ENCODE data around the gene SH3RF3.

SH3RF3 gene

GRCh38 chr2:109385506-109385905, 256.5 kb downstream of the SH3RF3 start:
- DNase-seq = no peak

DNA sequence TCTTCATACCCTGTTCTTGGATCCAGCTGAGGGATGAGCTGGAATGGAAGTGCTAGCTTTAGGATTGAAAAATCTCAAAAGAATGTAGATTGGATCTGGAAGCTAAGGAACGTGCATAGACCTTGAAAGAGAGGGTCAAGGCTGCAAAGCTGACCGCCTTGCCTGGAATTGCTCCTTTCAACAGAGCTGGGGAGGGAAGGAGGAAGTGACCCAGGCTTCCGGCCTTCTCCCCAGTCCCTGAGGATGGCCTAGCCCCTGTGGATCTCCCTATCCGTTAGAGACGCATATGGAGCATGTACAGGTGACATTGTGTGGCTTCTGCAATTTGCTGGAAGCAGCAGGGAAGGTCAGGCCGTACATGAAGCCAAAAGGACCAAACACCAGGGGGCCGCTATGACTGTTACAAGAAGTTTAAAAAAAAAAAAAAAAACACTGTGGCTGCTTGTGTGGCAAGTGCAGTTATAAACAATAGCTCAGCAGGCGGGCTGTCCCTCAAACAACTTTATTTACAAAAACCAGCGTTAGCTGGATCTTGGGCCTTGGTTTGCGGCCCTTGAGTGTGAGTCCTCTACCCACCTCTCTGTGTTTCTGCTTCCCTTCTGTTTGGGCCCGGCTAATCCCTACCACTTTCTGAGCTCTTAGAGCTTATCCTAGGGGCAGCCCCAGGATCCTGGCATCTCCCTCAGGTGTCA, 257.1 kb downstream of the SH3RF3 start:
- DNase-seq = no peak

DNA sequence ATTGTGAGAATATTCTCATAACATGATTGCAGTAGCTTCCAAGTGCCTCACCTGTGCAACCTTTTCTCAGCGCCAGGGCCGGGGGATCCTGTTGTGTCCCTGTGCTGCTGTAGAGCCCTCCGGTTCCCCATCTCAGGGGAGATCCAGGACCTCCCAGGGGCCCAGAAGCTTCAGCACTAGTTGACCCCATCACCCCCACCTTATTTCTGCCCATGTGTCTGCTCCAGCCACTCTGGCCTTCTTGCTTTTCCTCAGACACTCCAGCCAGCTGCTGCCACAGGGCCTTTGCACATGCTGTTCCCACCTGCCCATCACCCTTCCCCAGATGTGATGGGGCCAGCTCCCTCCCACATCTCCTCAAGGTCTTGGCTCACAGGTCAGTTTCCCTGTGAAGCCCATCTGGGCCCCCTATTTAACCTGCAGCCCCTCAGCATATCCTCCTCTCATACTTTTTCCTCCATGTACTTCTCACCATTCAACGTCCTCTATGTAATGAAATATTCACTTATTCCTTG, 258.3 kb downstream of the SH3RF3 start:
- DNase-seq = no peak

GRCh38 chr2:109387778-109388469, 258.9 kb downstream of the SH3RF3 start:
- no peak for DNase-seq

DNA sequence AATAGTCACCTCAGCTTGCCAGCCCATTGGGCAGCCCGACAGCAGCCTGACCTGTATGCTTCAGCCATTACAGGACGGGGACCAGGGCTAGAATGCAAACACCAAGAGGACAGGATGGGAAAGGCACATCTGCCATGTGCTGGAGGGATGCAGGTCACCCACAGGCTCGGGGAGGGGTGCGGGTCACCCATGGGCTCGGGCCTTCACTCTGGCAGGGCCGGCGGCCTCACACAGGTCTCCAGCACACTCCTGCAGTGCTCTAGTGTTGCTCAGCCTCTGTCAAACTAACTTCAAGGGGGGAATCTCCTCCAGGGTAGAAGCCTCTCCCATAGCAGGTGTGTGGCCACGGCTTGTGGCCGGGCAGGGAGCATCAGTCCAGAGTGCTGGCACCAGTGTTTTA, 262.2 kb downstream of the SH3RF3 start:
- no peak for DNase-seq

DNA sequence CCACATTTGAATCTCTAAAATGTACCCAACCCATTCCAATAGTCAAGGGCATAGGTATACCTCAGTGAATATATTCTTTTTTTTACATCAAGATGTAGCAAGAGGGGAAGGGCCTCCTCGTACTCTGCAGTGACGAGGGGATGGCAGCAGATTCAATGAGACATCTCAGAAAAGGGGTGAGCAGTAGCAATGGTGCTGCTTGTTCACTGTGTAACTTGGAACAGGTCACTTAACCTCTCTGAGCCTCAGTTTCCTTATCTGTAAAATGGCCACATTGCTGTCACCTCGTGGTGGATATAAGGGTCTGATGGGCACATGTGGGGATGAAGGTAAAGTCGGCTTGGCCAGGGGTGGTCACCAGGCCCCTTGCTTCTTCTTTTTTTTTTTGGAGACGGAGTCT, 263.1 kb downstream of the SH3RF3 start:
- DNase-seq = no peak

GRCh38 chr2:109392816-109393661, 264.0 kb downstream of the SH3RF3 start:
- peak in 3 of 56 donors; percentile 9 to 42 (median 25) for DNase-seq

- DNase-seq = no peak
Measured at GRCh38 chr2:109393662-109393972, 264.6 kb downstream of the SH3RF3 start.

- no peak for DNase-seq
Measured at GRCh38 chr2:109395494-109396201, 266.6 kb downstream of the SH3RF3 start.

- no peak for DNase-seq
Measured at GRCh38 chr2:109396202-109397180, 267.5 kb downstream of the SH3RF3 start.

DNA sequence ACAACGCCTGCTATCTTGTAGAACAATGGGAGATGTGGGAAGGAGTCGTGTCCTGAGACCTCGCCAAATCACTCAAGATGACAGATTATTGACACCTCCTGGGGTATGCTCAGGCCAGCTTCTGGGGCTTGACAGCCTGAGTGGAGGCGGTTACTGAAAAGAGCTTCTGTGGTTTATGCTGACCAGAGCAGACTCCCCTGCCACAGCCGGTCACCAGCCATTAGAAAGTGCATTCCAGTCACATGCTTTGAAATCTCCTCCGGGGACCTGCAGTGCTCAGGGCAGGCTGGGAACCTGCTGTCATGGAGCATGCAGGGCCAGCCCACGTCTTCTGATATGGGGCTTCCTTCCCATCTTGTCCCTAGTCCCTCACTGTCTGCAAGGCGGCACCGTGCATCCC, 268.9 kb downstream of the SH3RF3 start:
- DNase-seq = no peak

DNA sequence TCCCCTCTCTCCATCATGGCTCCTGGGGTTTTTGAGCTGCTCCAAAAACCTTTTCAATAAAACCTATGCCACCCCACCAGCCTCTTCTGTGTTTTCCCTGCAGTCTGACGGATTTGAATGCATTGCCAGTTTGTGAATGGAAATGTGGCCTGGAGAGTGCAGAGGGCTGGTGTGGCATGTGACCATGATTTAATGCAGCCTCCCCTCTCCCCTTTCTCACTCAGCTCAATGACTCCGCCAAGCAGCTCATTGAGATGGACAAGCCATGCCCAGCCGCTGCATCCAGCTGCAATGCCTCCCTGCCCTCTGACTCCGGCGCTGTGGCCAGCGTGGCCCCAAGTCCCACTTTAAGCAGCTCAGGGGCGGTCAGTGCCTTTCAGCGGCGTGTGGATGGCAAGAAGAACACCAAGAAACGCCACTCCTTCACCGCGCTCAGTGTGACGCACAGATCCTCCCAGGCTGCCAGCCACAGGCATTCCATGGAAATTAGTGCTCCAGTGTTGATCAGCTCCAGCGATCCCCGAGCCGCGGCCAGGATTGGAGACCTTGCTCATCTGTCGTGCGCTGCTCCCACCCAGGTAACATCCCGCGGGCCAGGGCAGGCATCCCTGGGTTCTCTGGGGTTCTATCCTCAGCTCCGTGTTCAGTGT, 269.5 kb downstream of the SH3RF3 start:
- no peak for DNase-seq

GRCh38 chr2:109399066-109399465, 270.1 kb downstream of the SH3RF3 start:
- DNase-seq = no peak

DNA sequence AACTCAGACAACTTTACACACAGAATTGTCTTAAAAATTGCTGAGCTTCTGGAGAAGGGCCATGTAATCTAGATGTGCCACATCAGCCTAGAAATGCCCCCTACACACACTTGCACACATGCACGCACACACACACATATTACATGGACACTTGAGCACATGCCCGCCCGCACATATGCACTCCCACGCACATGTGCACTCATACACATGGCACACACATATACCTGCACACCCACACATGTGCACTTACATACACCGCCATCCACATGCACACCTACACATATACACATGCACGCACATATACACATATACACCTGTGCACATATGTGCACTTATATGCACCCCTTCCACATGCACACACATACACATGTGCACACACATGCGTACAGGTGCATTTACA, 271.1 kb downstream of the SH3RF3 start:
- DNase-seq = no peak

DNA sequence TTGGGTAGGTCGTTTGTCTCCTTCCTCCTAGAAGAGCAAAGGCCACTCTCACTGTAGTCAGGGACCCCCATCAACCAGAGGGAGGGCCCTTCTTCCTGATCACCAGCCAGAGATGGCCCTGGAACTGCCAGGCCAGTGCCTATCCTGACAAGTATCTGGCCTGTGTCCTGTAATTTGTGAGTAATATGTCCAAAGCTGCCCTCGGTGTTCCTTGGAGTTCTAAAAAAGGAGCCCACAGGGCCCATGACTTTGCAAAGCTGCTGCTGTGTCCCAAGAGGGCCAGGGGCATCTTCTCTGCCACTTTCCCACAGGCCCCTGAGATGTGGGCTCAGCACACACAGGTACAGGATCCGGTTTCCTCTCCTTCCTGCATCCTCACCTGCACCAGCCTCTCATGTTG, 272.4 kb downstream of the SH3RF3 start:
- no peak for DNase-seq

DNA sequence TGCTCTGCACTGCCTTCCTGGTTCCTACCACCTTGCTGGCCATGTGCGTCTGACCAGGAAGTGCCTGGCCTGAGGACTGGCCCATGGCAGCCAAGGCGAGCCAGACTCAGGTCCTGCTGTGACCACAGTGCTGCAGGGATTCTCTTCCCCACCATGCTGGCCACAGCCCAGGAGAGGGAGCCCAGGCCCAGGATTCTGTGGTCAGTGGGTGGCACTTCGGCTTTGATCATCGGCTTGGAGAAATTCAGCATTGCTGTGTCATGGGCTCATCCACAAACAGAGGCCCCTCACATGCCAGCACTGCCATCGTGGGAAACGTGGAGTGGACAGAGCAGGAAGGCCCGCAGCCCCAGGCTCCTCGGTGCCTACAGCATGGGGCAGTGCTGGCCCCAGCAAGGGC, 273.2 kb downstream of the SH3RF3 start:
- DNase-seq = no peak

DNA sequence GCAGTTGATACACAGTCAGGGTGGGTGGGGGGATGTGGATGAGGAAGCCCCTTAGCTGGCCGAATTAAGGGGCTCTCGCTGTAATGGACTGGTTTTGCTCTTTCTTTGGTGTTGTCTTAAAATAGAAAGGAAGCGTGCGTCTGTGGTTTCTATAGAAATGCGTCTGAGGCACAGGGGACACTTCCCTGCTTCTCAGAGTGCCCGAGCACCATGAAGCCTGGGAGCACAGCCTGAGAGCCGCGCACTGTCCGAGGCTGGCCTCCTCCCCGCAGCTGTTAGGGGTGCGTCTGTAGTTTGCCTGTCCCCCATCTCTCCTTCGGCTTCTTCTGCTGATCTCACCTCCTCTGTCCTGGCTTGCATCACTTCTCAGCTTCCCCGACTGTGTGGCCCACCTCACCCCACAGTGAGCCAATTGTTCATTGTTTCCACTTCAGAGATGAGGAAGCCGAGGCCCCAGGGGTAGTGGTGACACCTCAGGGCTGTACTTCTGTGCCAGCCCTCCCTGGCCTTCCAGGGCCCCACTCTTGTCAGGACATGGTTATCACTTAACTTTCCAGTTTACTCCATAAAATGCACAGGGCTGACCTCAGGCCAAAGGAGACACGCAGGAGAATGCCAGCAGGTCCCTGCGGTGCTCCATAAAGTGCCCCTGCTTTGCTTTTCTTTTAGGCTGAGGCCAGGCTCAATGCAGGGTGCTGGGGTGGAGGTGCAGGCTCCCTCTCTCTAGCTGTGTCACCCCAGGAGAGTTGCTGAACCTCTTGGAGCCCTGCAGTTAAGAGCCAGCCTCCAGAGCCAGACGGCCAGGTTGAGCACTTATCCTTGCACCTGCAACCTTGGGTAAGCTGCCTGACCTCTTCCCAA, 274.2 kb downstream of the SH3RF3 start:
- DNase-seq = no peak

DNA sequence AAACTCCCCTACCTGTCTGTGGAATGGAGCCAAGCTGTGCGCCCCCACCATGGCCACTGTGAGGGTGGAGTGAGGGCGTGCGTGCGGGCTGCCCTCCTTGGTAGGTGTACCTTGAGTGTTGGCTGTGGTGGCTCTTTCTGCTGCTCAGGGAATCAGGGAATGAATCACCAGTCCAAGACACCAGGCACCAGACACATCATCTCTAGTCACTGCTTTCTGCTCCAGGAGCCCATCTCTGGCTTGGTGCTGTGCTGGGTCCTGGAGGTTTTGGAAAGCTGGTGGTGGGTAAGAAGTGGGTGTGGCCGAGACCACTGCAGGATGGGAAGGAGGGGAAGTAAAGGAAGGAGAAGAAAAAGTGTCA, 274.8 kb downstream of the SH3RF3 start:
- peak in 1 of 56 donors; percentile 22 for DNase-seq

- no peak for DNase-seq
Measured at GRCh38 chr2:109404681-109405080, 275.7 kb downstream of the SH3RF3 start.
